OCI-LY3 (cell line): Measurements from ENCODE around the gene C10orf105.

Experiments used
- CTCF ChIP-seq: fragments of 200-600, 300-600 bp; sonication (generic); IDR thresholded peaks from 2 replicates; pipeline ENCODE4 v1.5.1; 2014; ENCODE audit warnings: antibody characterized with exemption, low read length, low read depth
- EZH2phosphoT487 ChIP-seq: fragments of 200-600 bp; shearing (Covaris generic); IDR thresholded peaks from 2 replicates; pipeline ENCODE4 v1.6.1; 2018; ENCODE audit warnings: antibody characterized with exemption, mixed run types, low read depth

GRCh38 chr10:71701496-71702132, 18.0 kb downstream of the C10orf105 start:
- TF ChIP-seq CTCF (no peak), EZH2phosphoT487 (no peak)
